Right lobe of liver (tissue), 4 donors: ENCODE results near the gene PPP2R3C.

Source experiments
- CTCF ChIP-seq, 4 donors: fragments of 200-600 bp in 3 of 4; fragments of 450-650 bp in 1 of 4; IDR thresholded peaks; one replicate each; pipeline versions ENCODE4 v1.5.1 to v1.8.0; 2016 to 2022; ENCODE audit warnings: antibody characterized with exemption in 4 of 4, mild to moderate bottlenecking in 2 of 4
- POLR2A ChIP-seq: fragments of 450-650 bp; IDR thresholded peaks from one replicate; pipeline ENCODE4 v1.6.1; 2017; ENCODE audit warnings: antibody characterized with exemption, mild to moderate bottlenecking
- donor health status: DM: no; HTN: no; CAD: no.
- donor health status: DM: no; HTN: no; CAD: no.
- donor health status: DM: no; HTN: yes; CAD: no.

- no peak for TF ChIP-seq CTCF (IDR thresholded peaks at IDR 0.05)
- no peak for TF ChIP-seq POLR2A
These were observed 48.3 kb downstream of the PPP2R3C start for GRCh38 chr14:35073486-35073885.
